PFSK-1 (cell line): ENCODE results near the gene HDAC11.

Experiments used
- POLR2AphosphoS5 ChIP-seq: IDR thresholded peaks from 2 replicates; pipeline ENCODE4 v1.6.1; 2012; ENCODE audit warnings: low read depth, mild to moderate bottlenecking, control low read depth, low read length, moderate library complexity
- TAF1 ChIP-seq: IDR thresholded peaks from 2 replicates; pipeline ENCODE4 v1.6.1; 2012; ENCODE audit warnings: low read length, control low read depth, borderline replicate concordance; ENCODE audit not compliant: insufficient read depth
- TF ChIP-seq, protein P1 (sequence below), 2 experiments: IDR thresholded peaks; 2 replicates each; pipeline versions ENCODE4 v1.6.1 to v1.8.0; 2011 to 2012; ENCODE audit warnings: low read depth in 2 of 2, low read length in 2 of 2, control low read depth in 1 of 2, inconsistent platforms in 1 of 2, mild to moderate bottlenecking in 1 of 2, moderate library complexity in 1 of 2; ENCODE audit not compliant: insufficient read depth in 1 of 2

GRCh38 chr3:13540297-13540995 lies 60.3 kb downstream of the HDAC11 start:
- TF ChIP-seq, protein P1, sequence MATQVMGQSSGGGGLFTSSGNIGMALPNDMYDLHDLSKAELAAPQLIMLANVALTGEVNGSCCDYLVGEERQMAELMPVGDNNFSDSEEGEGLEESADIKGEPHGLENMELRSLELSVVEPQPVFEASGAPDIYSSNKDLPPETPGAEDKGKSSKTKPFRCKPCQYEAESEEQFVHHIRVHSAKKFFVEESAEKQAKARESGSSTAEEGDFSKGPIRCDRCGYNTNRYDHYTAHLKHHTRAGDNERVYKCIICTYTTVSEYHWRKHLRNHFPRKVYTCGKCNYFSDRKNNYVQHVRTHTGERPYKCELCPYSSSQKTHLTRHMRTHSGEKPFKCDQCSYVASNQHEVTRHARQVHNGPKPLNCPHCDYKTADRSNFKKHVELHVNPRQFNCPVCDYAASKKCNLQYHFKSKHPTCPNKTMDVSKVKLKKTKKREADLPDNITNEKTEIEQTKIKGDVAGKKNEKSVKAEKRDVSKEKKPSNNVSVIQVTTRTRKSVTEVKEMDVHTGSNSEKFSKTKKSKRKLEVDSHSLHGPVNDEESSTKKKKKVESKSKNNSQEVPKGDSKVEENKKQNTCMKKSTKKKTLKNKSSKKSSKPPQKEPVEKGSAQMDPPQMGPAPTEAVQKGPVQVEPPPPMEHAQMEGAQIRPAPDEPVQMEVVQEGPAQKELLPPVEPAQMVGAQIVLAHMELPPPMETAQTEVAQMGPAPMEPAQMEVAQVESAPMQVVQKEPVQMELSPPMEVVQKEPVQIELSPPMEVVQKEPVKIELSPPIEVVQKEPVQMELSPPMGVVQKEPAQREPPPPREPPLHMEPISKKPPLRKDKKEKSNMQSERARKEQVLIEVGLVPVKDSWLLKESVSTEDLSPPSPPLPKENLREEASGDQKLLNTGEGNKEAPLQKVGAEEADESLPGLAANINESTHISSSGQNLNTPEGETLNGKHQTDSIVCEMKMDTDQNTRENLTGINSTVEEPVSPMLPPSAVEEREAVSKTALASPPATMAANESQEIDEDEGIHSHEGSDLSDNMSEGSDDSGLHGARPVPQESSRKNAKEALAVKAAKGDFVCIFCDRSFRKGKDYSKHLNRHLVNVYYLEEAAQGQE (IDR thresholded peaks at IDR 0.05; ENCODE audit: insufficient read depth in 1 of 2, low read depth in 2 of 2, low read length in 2 of 2): no peak
- TF ChIP-seq POLR2AphosphoS5 (no peak), TAF1 (no peak)
